ENCODE measurements around the gene LRRFIP1. TPM values are rescaled to one million over a fixed set of nuclear protein-coding genes. Genes with fewer than 3 reads are reported as not detected.

LRRFIP1 gene
- total and polyA plus RNA-seq, 9 of the 15 experiments (the other 6 are each of a cell fraction or from before 2014, with no cell fraction given): 13.1 to 45.2 (median 31.3) TPM

DNA sequence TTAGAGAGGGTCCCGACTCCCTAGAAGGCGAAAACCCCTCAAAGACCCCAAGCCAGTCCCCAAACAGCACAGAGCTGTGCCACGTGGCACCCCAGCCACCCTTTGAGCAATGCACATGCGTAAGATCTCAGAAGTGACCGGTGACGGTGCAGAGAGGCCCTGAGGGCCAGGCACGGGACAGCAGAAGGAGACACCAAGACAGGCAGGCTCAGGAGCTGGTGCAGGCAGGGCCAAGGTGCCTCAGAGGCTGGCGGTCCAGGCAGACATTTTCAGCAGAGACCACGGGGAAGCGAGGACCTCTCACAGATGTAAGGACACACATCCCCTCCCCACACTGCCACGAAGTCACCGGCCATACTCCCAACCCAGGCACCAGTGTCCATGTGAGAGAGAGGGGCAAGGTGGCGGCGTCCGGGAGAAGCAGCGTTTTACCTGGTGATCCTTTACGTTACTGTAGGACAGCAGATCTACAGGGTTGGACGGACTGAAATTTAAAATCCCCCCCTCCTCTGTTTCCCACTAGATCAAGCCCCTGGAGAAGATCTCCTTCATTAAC is 34.9 kb upstream of the LRRFIP1 start:
- Histone ChIP-seq H3K4me3 (no peak overlapping the region), H3K79me2 (ENCODE audit: control insufficient read depth, insufficient read depth, low read length) (no peaks in the 10 kb centered on the region), H3K9ac (ENCODE audit: insufficient read depth in 1 of 2, low read depth in 2 of 2, low read length in 2 of 2) (no peak overlapping the region), H4K20me1 (replicated peaks; ENCODE audit: control insufficient read depth, insufficient read depth, low read length) (peaks cover 6% of the 10 kb centered on the region; the same call in 1 of the 2 replicates), H3K9me1 (ENCODE audit: control insufficient read depth, insufficient read depth, low read length) (no peaks in the 10 kb centered on the region), H3K4me1 (replicated peaks in 1 of 2; ENCODE audit: control insufficient read depth in 2 of 2, insufficient read depth in 2 of 2, low read length in 2 of 2) (peaks cover 0 to 4% of the 10 kb centered on the region in 2 experiments; a peak in 1 of 5 replicates), H3K4me2 (ENCODE audit: insufficient read depth, low read length) (no peak overlapping the region), H3K27me3 (ENCODE audit: control insufficient read depth in 2 of 2, insufficient read depth in 2 of 2, low read length in 2 of 2) (peaks cover 13 to 63% of the 10 kb centered on the region in 2 experiments; a peak in 3 of 5 replicates), H3K27ac (ENCODE audit: extremely low read depth, low read depth, low read length) (no peak overlapping the region), H2AFZ (ENCODE audit: low read depth, low read length) (no peak overlapping the region), H3K36me3 (ENCODE audit: control insufficient read depth, insufficient read depth, low read length) (no peaks in the 10 kb centered on the region), H3K9me3 (replicated peaks; ENCODE audit: control insufficient read depth, insufficient read depth, low read depth, low read length) (no peaks in the 10 kb centered on the region)
- ChIA-PET CTCF (ENCODE audit: low intra/inter-chr PET ratio) (no interaction called here), POLR2A (no interaction called here)
- intact Hi-C loops (cut with micrococcal nuclease): no loop called here
- DNase-seq (ENCODE audit: extremely low read depth in 1 of 4, low spot score in 3 of 4): no peak
- WGBS (ENCODE audit: insufficient coverage, low coverage, missing lambda C conversion rate): 4% methylated on average over 14 of the region's 18 CpGs
- in situ Hi-C loops (cut with MboI): no loop called here
- BruUV-seq (replicated peaks): no TSS peak
- TF ChIP-seq ZBTB8A (IDR thresholded peaks at IDR 0.05; ENCODE audit: partially characterized antibody) (no peak), NRF1 (conservative IDR thresholded peaks at IDR 0.05 in 1 of 2, IDR thresholded peaks at IDR 0.05 in 1 of 2) (peak in 1 of 2 experiments; percentile 32; a peak in 1 of 4 replicates)
- no peak for FAIRE-seq
- no peak for ATAC-seq

DNA sequence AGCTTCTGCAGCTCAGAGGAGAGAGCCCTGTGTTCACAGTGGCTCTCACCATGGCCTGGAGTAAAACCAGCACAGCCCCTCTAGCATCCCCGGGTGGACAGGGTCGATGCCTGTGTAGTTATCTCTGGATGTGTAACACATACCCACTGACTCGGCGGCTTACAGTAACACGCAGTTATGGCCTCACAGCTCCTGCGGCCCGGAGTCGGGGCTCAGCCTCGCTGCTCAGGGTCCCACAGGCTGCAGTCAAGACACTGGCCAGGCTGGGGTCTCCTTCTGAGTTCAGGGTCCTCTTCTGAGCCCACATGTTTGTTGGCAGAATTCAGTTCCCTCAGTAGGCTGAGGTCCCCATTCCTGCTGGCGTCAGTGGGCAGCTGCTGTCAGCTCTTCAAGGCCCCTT is 34.4 kb upstream of the LRRFIP1 start:
- Histone ChIP-seq H3K27me3 (ENCODE audit: control insufficient read depth in 2 of 2, insufficient read depth in 2 of 2, low read length in 2 of 2) (peaks cover 13 to 61% of the 10 kb centered on the region in 2 experiments; a peak in 3 of 5 replicates), H2AFZ (ENCODE audit: low read depth, low read length) (no peak overlapping the region), H3K9me1 (ENCODE audit: control insufficient read depth, insufficient read depth, low read length) (no peaks in the 10 kb centered on the region), H3K9me3 (replicated peaks; ENCODE audit: control insufficient read depth, insufficient read depth, low read depth, low read length) (no peaks in the 10 kb centered on the region), H3K4me3 (no peak overlapping the region), H4K20me1 (replicated peaks; ENCODE audit: control insufficient read depth, insufficient read depth, low read length) (peaks cover 6% of the 10 kb centered on the region; the same call in 1 of the 2 replicates), H3K4me2 (ENCODE audit: insufficient read depth, low read length) (no peak overlapping the region), H3K36me3 (ENCODE audit: control insufficient read depth, insufficient read depth, low read length) (no peaks in the 10 kb centered on the region), H3K27ac (ENCODE audit: extremely low read depth, low read depth, low read length) (no peak overlapping the region), H3K4me1 (replicated peaks in 1 of 2; ENCODE audit: control insufficient read depth in 2 of 2, insufficient read depth in 2 of 2, low read length in 2 of 2) (peaks cover 0 to 4% of the 10 kb centered on the region in 2 experiments; a peak in 1 of 5 replicates), H3K9ac (ENCODE audit: insufficient read depth in 1 of 2, low read depth in 2 of 2, low read length in 2 of 2) (no peak overlapping the region), H3K79me2 (ENCODE audit: control insufficient read depth, insufficient read depth, low read length) (no peaks in the 10 kb centered on the region)
- 1% methylated on average over 9 of the region's 10 CpGs for WGBS (ENCODE audit: insufficient coverage, low coverage, missing lambda C conversion rate)
- FAIRE-seq: no peak
- BruUV-seq (replicated peaks): no TSS peak
- intact Hi-C loops (cut with micrococcal nuclease): no loop called here
- DNase-seq (ENCODE audit: extremely low read depth in 1 of 4, low spot score in 3 of 4): no peak
- CTCF ChIA-PET (ENCODE audit: low intra/inter-chr PET ratio): no interaction called here
- in situ Hi-C loops (cut with MboI): no loop called here
- POLR2A ChIA-PET: no interaction called here
- ATAC-seq: no peak
- TF ChIP-seq CSDE1 (IDR thresholded peaks at IDR 0.05) (no peak), CBX1 (IDR thresholded peaks at IDR 0.05; ENCODE audit: low read depth) (no peak), ELF2 (CRISPR knock-in tag; IDR thresholded peaks at IDR 0.05) (no peak)
- TF ChIP-seq, protein P1, sequence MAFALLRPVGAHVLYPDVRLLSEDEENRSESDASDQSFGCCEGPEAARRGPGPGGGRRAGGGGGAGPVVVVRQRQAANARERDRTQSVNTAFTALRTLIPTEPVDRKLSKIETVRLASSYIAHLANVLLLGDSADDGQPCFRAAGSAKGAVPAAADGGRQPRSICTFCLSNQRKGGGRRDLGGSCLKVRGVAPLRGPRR (CRISPR knock-in tag; IDR thresholded peaks at IDR 0.05): no peak
- TF ChIP-seq, protein P2, sequence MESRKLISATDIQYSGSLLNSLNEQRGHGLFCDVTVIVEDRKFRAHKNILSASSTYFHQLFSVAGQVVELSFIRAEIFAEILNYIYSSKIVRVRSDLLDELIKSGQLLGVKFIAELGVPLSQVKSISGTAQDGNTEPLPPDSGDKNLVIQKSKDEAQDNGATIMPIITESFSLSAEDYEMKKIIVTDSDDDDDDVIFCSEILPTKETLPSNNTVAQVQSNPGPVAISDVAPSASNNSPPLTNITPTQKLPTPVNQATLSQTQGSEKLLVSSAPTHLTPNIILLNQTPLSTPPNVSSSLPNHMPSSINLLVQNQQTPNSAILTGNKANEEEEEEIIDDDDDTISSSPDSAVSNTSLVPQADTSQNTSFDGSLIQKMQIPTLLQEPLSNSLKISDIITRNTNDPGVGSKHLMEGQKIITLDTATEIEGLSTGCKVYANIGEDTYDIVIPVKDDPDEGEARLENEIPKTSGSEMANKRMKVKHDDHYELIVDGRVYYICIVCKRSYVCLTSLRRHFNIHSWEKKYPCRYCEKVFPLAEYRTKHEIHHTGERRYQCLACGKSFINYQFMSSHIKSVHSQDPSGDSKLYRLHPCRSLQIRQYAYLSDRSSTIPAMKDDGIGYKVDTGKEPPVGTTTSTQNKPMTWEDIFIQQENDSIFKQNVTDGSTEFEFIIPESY (CRISPR knock-in tag; IDR thresholded peaks at IDR 0.05): no peak
- TF ChIP-seq, protein P3, sequence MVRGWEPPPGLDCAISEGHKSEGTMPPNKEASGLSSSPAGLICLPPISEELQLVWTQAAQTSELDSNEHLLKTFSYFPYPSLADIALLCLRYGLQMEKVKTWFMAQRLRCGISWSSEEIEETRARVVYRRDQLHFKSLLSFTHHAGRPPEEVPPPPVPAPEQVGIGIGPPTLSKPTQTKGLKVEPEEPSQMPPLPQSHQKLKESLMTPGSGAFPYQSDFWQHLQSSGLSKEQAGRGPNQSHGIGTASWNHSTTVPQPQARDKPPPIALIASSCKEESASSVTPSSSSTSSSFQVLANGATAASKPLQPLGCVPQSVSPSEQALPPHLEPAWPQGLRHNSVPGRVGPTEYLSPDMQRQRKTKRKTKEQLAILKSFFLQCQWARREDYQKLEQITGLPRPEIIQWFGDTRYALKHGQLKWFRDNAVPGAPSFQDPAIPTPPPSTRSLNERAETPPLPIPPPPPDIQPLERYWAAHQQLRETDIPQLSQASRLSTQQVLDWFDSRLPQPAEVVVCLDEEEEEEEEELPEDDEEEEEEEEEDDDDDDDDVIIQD (CRISPR knock-in tag; IDR thresholded peaks at IDR 0.05): no peak

All from K562 (cell line).